ENCODE results near the gene YTHDC2. TPM values are rescaled to one million over a fixed set of nuclear protein-coding genes. Genes with fewer than 3 reads are reported as not detected.

YTHDC2 gene
- total RNA-seq, 6 experiments from 2014 or later = 12.2 to 18.3 (median 15.7) TPM

GRCh38 chr5:113503146-113503545 lies 10.3 kb upstream of the YTHDC2 start:
- ATAC-seq (no peak), DNase-seq (no peak)
- H3K9me3 ChIP-seq = no peaks in the 10 kb centered on the region
- 100% methylated on average over 1 of the region's 1 CpG for WGBS (ENCODE audit: insufficient coverage, low coverage, low lambda C conversion rate, missing lambda C conversion rate)
- TF ChIP-seq CTCF (IDR thresholded peaks at IDR 0.05) (no peak), POLR2A (IDR thresholded peaks at IDR 0.05) (no peak)
- H3K27ac ChIP-seq = no peak overlapping the region
- intact Hi-C loops (cut with DNase I) = loop anchor here in 1 of 2 donors (10.0 kb wide), 1 partner anchor 128 kb away; no protein-coding TSS in a partner anchor
- H3K36me3 ChIP-seq = no peaks in the 10 kb centered on the region
- no peak overlapping the region for H3K4me3 ChIP-seq
- H3K4me1 ChIP-seq = no peaks in the 10 kb centered on the region
- no peaks in the 10 kb centered on the region for H3K27me3 ChIP-seq

GRCh38 chr5:113505181-113505580 lies 8.3 kb upstream of the YTHDC2 start:
- Histone ChIP-seq H3K4me3 (no peak overlapping the region), H3K27ac (no peak overlapping the region), H3K36me3 (no peaks in the 10 kb centered on the region), H3K4me1 (no peaks in the 10 kb centered on the region), H3K27me3 (no peaks in the 10 kb centered on the region), H3K9me3 (no peaks in the 10 kb centered on the region)
- ATAC-seq = no peak
- TF ChIP-seq POLR2A (IDR thresholded peaks at IDR 0.05) = no peak
- no peak for TF ChIP-seq CTCF (IDR thresholded peaks at IDR 0.05)
- DNase-seq = no peak
- WGBS (ENCODE audit: insufficient coverage, low coverage, low lambda C conversion rate, missing lambda C conversion rate) = 76% methylated on average over 5 of the region's 5 CpGs
- intact Hi-C loops (cut with DNase I) = loop anchor here in 1 of 2 donors (10.0 kb wide), 1 partner anchor 130 kb away; no protein-coding TSS in a partner anchor

GRCh38 chr5:113507601-113508000 lies 5.9 kb upstream of the YTHDC2 start:
- Histone ChIP-seq H3K9me3 (no peaks in the 10 kb centered on the region), H3K4me3 (no peak overlapping the region), H3K27me3 (no peaks in the 10 kb centered on the region), H3K36me3 (no peaks in the 10 kb centered on the region), H3K27ac (no peak overlapping the region), H3K4me1 (no peaks in the 10 kb centered on the region)
- DNase-seq (no peak), ATAC-seq (peak in 1 of 4 donors; percentile 30)
- TF ChIP-seq CTCF (IDR thresholded peaks at IDR 0.05) = no peak
- intact Hi-C loops (cut with DNase I) = loop anchor here in 1 of 2 donors (10.0 kb wide), 1 partner anchor 133 kb away; no protein-coding TSS in a partner anchor

- no peak overlapping the region for H3K4me3 ChIP-seq
- H3K36me3 ChIP-seq = no peaks in the 10 kb centered on the region
- no peaks in the 10 kb centered on the region for H3K4me1 ChIP-seq
- no peaks in the 10 kb centered on the region for H3K27me3 ChIP-seq
- H3K9me3 ChIP-seq = no peaks in the 10 kb centered on the region
- DNase-seq = no peak
- no peak overlapping the region for H3K27ac ChIP-seq
- ATAC-seq = no peak
- TF ChIP-seq POLR2A (IDR thresholded peaks at IDR 0.05) = no peak
- TF ChIP-seq CTCF (IDR thresholded peaks at IDR 0.05) = no peak
- intact Hi-C loops (cut with DNase I) = loop anchor here in 1 of 2 donors (10.0 kb wide), 1 partner anchor 134 kb away; no protein-coding TSS in a partner anchor
These were observed 4.7 kb upstream of the YTHDC2 start for GRCh38 chr5:113508756-113509155.
